Lower leg skin (tissue), 4 donors: ENCODE measurements around the gene ADM5. TPM values are rescaled to one million over a fixed set of nuclear protein-coding genes. Genes with fewer than 3 reads are reported as not detected.

Experiments
- DNase-seq, 2 donors: peaks; one replicate each; pipeline ENCODE4 v3.0.0-alpha.2; 2019; ENCODE audit warnings: low spot score in 2 of 2
- H3K4me3 ChIP-seq: fragments of 200-600 bp; sonication (generic); 2 replicates; pipeline ENCODE4 v1.5.1; 2017; ENCODE audit warnings: mild to moderate bottlenecking, low read depth; ENCODE audit not compliant: poor library complexity, severe bottlenecking
- POLR2A ChIP-seq, 2 donors: fragments of 450-650 bp; IDR thresholded peaks; one replicate each; pipeline ENCODE4 v1.6.1; 2016 to 2017; ENCODE audit warnings: antibody characterized with exemption in 2 of 2, mild to moderate bottlenecking in 1 of 2, moderate library complexity in 1 of 2
- WGBS, 2 donors: methylation state at CpG; one replicate each; pipeline ENCODE4 v1.1.5; 2018; 5-methylcytosine and 5-hydroxymethylcytosine counted together
- intact Hi-C: fragments of 100-400 bp; cut with DNase I; formaldehyde crosslinking; loops from one replicate; pipeline ENCODE4 v1.15.0; 2023; ENCODE audit warnings: low total_unique reads
- total RNA-seq, 4 donors: library from RNA; depleted of rRNA; stranded (reverse); fragments of >200 nt; gene quantifications; one replicate each; pipeline ENCODE4 v1.1.0, GENCODE V29; 2016
- TF ChIP-seq, protein P1 (sequence below), 3 donors: fragments of 450-650 bp; IDR thresholded peaks; one replicate each; pipeline ENCODE4 v1.5.1; 2016; ENCODE audit warnings: antibody characterized with exemption in 3 of 3, mild to moderate bottlenecking in 3 of 3, moderate library complexity in 2 of 3

Gene ADM5
- total RNA-seq, 4 donors from 2014 or later = 0.49 to 3.7 (median 3.5) TPM

DNA sequence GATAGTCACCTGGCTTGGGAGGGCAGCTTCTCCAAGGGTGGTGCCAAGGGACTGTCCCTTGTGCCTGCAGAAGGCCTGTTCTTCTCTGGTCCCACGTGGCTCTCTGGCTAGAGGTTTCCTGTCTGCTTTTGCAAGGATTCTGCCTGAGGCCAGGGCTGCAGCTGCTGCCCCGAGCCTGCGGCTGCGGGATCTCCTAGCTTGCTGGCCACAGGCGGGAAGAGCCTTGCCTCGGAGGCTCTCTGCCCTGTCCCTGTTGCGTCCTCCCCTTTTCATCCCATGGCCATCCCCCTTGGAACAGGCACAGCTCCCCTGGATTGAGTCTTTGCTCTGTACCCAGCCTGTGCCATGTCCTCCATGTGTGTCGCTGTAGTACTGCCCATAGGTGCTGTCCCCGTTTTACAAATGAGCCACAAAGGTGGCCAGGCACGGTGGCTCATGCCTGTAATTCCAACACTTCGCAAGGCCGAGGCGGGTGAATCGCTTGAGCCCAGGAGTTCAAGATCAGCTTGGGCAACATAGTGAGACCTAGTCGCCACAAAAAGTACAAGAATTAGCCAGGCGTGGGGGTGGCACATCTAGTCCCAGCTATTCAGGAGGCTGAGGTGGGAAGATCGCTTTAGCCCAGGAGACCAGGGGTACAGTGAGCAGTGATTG lies 32.8 kb upstream of the ADM5 start:
- intact Hi-C loops = no loop called here
- DNase-seq = no peak
- TF ChIP-seq, protein P1, sequence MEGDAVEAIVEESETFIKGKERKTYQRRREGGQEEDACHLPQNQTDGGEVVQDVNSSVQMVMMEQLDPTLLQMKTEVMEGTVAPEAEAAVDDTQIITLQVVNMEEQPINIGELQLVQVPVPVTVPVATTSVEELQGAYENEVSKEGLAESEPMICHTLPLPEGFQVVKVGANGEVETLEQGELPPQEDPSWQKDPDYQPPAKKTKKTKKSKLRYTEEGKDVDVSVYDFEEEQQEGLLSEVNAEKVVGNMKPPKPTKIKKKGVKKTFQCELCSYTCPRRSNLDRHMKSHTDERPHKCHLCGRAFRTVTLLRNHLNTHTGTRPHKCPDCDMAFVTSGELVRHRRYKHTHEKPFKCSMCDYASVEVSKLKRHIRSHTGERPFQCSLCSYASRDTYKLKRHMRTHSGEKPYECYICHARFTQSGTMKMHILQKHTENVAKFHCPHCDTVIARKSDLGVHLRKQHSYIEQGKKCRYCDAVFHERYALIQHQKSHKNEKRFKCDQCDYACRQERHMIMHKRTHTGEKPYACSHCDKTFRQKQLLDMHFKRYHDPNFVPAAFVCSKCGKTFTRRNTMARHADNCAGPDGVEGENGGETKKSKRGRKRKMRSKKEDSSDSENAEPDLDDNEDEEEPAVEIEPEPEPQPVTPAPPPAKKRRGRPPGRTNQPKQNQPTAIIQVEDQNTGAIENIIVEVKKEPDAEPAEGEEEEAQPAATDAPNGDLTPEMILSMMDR (IDR thresholded peaks at IDR 0.05) = no peak
- TF ChIP-seq POLR2A (IDR thresholded peaks at IDR 0.05) = no peak
- 86 to 94% methylated on average over 12 to 16 of the region's 17 CpGs for WGBS, 2 donors
- H3K4me3 ChIP-seq = no peak overlapping the region

GRCh38 chr19:49657493-49658138 lies 31.8 kb upstream of the ADM5 start:
- whole genome bisulfite sequencing, 2 donors = 90 to 93% methylated on average over 18 to 19 of the region's 22 CpGs

DNA sequence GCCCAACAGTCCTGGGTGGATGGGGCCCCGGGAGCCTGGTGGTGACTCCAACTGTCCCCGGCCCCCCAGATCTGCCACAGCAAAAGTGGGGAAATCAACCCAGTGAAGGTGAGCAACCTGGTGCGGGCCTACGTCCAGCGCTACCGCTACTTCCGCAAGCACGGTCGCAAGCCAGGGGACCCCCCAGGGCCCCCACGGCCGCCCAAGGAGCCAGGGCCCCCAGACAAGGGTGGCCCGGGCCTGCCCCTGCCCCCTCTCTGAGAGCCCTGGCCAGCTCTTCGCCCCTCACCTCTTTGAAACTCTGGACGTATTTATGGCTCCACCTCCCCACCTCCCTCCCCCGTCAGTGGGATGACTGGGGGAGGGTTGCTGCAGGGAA lies 31.3 kb upstream of the ADM5 start:
- DNase-seq = no peak
- 87 to 90% methylated on average over 15 of the region's 15 CpGs for WGBS, 2 donors
- TF ChIP-seq POLR2A (IDR thresholded peaks at IDR 0.05) = no peak
- TF ChIP-seq, protein P1 (IDR thresholded peaks at IDR 0.05) = no peak
- intact Hi-C loops = no loop called here
- H3K4me3 ChIP-seq = no peak overlapping the region

More at GRCh38 chr19:49657493-49658138, 31.8 kb upstream of the ADM5 start:
- no peak for TF ChIP-seq POLR2A (IDR thresholded peaks at IDR 0.05)
- TF ChIP-seq, protein P1 (IDR thresholded peaks at IDR 0.05) = no peak
- H3K4me3 ChIP-seq = no peak overlapping the region
- intact Hi-C loops = no loop called here
- DNase-seq = no peak

DNA sequence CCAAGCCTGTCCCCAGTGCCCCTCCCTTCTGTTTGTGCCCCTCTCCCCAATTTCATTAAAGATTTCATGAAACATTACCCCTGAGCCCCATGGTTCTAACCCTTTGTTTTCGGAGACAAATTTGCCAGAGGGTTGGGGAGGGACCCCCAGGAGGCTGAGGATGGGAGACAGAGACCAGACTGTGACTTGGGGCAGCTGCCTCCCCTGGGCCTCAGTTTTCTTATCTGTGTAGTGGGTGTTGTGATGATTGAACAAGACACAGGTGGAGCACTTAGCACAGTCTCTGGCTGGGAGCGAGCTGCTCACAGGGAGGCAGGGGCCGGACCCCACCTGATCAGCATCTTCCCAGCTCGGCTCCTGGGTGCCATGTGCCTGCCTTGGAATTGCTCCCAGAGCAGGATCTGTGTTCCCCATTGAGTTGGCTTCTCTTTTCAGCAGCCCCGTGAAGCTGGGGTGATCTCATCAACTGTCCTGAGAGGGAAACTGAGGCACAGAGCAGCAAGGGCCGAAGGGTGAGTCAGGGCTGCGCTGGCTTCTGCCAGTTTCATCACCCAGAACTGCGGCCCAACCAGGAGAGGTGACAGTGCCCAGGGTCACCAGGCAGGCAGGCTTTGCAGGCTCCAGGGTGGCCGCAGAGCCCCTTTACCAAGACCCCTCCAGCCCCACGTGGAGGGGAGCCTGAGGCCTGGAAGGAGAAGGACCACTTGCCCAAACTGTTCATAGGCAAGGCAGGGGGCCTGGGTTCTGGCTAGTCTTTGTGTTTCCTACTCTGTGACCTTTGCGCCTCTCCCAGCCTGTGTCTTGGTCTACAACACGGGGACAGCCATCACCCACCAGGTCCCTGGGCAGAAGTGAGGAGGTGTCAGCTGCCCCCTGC lies 30.6 kb upstream of the ADM5 start:
- 94 to 95% methylated on average over 12 of the region's 12 CpGs for WGBS, 2 donors
- intact Hi-C loops = no loop called here
- H3K4me3 ChIP-seq = no peak overlapping the region
- TF ChIP-seq, protein P1 (IDR thresholded peaks at IDR 0.05) = no peak
- no peak for TF ChIP-seq POLR2A (IDR thresholded peaks at IDR 0.05)
- DNase-seq = no peak

DNA sequence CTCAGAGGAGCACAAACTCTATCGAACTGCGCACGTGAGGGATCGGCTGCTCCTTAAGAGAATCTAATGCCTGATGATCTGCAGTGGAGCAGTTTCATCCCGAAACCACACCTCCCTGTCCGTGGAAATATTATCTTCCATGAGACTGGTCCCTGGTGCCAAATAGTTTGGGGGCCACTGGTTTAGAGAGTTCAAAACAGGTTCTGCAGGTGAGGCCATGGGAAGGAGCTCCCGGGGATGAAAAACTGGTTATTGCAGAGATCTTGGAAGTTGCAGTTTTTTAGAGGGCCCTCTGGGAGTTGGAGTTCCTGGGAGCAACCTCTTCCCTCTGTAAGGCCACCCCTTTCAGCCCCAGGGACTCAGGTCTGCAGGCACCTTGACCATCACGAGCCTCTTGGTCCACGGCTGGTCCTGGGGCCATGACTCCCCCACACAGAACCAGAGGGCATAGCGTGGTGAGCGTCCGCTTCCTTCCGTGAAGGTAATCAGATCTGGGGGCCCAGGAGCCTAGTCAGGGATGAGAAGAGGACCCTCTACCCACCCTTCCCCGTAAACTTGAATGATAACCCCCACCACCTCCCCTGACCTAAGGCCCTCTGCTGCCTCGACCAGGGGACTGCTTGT lies 28.9 kb upstream of the ADM5 start:
- no peak for DNase-seq
- H3K4me3 ChIP-seq = no peak overlapping the region
- 83 to 87% methylated on average over 13 to 15 of the region's 15 CpGs for WGBS, 2 donors
- intact Hi-C loops = loop anchor here (10.0 kb wide), 1 partner anchor 86 kb away; no protein-coding TSS in a partner anchor
- TF ChIP-seq POLR2A (IDR thresholded peaks at IDR 0.05) = no peak
- TF ChIP-seq, protein P1 (IDR thresholded peaks at IDR 0.05) = no peak
